ENCODE measurements around the gene EIF2B4.

DNA sequence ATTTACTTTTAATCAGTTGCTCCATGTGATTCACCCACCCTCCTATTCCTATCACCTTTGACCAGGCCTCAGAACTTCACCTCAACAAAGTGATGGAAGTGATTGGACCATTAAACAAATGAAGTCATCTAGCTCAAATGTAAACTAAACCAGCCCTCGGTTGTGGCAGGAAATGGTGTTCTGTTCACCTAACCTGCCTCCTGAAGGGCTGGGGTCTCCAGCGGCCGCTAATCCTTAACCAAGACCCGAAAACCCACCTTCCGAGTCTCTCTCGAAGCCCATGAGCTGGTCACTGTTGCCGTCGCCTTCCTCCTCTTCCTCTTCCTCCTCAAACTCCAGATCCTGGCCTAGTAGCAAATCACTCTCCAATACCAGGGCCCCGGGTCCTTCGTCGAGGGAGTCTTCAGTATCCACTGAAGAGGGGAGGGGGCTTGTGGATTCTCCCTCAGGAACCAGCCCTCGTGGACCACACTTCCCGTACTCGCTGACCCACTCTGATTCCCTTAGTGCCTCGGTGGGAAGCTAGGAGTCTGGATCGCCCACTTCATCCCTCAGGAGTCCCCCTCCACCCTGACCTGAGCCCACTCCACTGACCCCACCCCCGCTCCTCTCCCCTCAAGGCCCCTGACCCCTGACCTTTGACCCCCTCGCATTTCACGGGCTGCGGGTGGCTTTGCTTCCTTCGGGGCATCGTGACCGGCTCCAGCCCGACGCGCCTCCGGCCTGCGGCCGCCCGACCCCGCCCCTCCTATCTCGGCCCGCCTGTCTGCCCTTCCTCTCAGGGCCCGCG, 9.9 kb upstream of the EIF2B4 start:
- TF ChIP-seq, protein P1, sequence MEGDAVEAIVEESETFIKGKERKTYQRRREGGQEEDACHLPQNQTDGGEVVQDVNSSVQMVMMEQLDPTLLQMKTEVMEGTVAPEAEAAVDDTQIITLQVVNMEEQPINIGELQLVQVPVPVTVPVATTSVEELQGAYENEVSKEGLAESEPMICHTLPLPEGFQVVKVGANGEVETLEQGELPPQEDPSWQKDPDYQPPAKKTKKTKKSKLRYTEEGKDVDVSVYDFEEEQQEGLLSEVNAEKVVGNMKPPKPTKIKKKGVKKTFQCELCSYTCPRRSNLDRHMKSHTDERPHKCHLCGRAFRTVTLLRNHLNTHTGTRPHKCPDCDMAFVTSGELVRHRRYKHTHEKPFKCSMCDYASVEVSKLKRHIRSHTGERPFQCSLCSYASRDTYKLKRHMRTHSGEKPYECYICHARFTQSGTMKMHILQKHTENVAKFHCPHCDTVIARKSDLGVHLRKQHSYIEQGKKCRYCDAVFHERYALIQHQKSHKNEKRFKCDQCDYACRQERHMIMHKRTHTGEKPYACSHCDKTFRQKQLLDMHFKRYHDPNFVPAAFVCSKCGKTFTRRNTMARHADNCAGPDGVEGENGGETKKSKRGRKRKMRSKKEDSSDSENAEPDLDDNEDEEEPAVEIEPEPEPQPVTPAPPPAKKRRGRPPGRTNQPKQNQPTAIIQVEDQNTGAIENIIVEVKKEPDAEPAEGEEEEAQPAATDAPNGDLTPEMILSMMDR (tag by site-specific recombination; IDR thresholded peaks at IDR 0.05), result no peak
- TF ChIP-seq ZSCAN30 (tag by site-specific recombination; IDR thresholded peaks at IDR 0.05) (no peak), SP3 (tag by site-specific recombination; IDR thresholded peaks at IDR 0.05) (peak; percentile 53), ZNF133 (tag by site-specific recombination; IDR thresholded peaks at IDR 0.05) (no peak), ZNF670 (tag by site-specific recombination; IDR thresholded peaks at IDR 0.05; ENCODE audit: low read depth) (no peak), ZBTB21 (tag by site-specific recombination; IDR thresholded peaks at IDR 0.05) (no peak), ZFHX2 (tag by site-specific recombination; conservative IDR thresholded peaks at IDR 0.05) (peak; percentile 48), ZNF24 (tag by site-specific recombination; IDR thresholded peaks at IDR 0.05) (no peak), ZNF623 (tag by site-specific recombination; IDR thresholded peaks at IDR 0.05) (no peak), ZNF221 (tag by site-specific recombination; IDR thresholded peaks at IDR 0.05; ENCODE audit: borderline replicate concordance) (no peak), ZFP37 (tag by site-specific recombination; IDR thresholded peaks at IDR 0.05) (0 out of 2 replicates have a peak, but pooled peaks have one; percentile 47)
- TF ChIP-seq, protein P2, sequence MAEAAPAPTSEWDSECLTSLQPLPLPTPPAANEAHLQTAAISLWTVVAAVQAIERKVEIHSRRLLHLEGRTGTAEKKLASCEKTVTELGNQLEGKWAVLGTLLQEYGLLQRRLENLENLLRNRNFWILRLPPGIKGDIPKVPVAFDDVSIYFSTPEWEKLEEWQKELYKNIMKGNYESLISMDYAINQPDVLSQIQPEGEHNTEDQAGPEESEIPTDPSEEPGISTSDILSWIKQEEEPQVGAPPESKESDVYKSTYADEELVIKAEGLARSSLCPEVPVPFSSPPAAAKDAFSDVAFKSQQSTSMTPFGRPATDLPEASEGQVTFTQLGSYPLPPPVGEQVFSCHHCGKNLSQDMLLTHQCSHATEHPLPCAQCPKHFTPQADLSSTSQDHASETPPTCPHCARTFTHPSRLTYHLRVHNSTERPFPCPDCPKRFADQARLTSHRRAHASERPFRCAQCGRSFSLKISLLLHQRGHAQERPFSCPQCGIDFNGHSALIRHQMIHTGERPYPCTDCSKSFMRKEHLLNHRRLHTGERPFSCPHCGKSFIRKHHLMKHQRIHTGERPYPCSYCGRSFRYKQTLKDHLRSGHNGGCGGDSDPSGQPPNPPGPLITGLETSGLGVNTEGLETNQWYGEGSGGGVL (tag by site-specific recombination; IDR thresholded peaks at IDR 0.05), result no peak
- TF ChIP-seq, protein P3, sequence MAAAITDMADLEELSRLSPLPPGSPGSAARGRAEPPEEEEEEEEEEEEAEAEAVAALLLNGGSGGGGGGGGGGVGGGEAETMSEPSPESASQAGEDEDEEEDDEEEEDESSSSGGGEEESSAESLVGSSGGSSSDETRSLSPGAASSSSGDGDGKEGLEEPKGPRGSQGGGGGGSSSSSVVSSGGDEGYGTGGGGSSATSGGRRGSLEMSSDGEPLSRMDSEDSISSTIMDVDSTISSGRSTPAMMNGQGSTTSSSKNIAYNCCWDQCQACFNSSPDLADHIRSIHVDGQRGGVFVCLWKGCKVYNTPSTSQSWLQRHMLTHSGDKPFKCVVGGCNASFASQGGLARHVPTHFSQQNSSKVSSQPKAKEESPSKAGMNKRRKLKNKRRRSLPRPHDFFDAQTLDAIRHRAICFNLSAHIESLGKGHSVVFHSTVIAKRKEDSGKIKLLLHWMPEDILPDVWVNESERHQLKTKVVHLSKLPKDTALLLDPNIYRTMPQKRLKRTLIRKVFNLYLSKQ (tag by site-specific recombination; IDR thresholded peaks at IDR 0.05; ENCODE audit: borderline replicate concordance), result no peak

Data from HEK293 (cell line).